ENCODE measurements around the gene SGSM2. TPM values are rescaled to one million over a fixed set of nuclear protein-coding genes. Genes with fewer than 3 reads are reported as not detected.

Gene SGSM2
- polyA plus RNA-seq, 1 donor (not counting 4 experiments of a cell fraction or from before 2014, with no cell fraction given), result 16.4 TPM

- DNase-seq (ENCODE audit: low read depth, low spot score) (no peak), FAIRE-seq (no peak)
- TF ChIP-seq EZH2 (IDR thresholded peaks at IDR 0.05; ENCODE audit: low read length), result no peak
- TF ChIP-seq CTCF (optimal IDR thresholded peaks at IDR 0.05 in 1 of 3, IDR thresholded peaks at IDR 0.05 in 1 of 3, conservative IDR thresholded peaks at IDR 0.05 in 1 of 3; ENCODE audit: extremely low read depth in 1 of 3, insufficient read depth in 2 of 3, low read length in 3 of 3), result no peak
- Histone ChIP-seq H3K9me1 (ENCODE audit: control insufficient read depth, extremely low read depth, insufficient read depth, low read length) (no peaks in the 10 kb centered on the region), H3K27ac (ENCODE audit: control insufficient read depth, insufficient read depth, low read length) (peak overlapping the region; percentile 96), H3K9ac (ENCODE audit: control insufficient read depth, extremely low read depth, insufficient read depth, low read length) (peak overlapping the region; percentile 96), H3K4me3 (ENCODE audit: control insufficient read depth in 2 of 3, extremely low read depth in 1 of 3, insufficient read depth in 2 of 3, low read depth in 1 of 3, low read length in 3 of 3) (peak overlapping the region; percentile 39 to 77 (median 68)), H3K27me3 (ENCODE audit: control insufficient read depth, extremely low read depth, insufficient read depth, low read length) (no peaks in the 10 kb centered on the region), H3K36me3 (ENCODE audit: control insufficient read depth in 2 of 2, extremely low read depth in 1 of 2, insufficient read depth in 2 of 2, low read length in 2 of 2) (peaks cover 8% of the 10 kb centered on the region in 2 experiments), H3K4me1 (ENCODE audit: control insufficient read depth, extremely low read depth, insufficient read depth, low read length) (peaks cover 34% of the 10 kb centered on the region), H3K9me3 (ENCODE audit: control insufficient read depth, low read depth, low read length) (no peaks in the 10 kb centered on the region), H3K79me2 (ENCODE audit: control insufficient read depth, insufficient read depth, low read length) (peaks cover 29% of the 10 kb centered on the region), H4K20me1 (ENCODE audit: control insufficient read depth, extremely low read depth, insufficient read depth, low read length) (no peaks in the 10 kb centered on the region), H3K4me2 (ENCODE audit: control insufficient read depth, extremely low read depth, insufficient read depth, low read depth, low read length) (peak overlapping the region; percentile 88), H2AFZ (ENCODE audit: control insufficient read depth, low read length) (peak overlapping the region; percentile 26)
- dilution Hi-C loops (cut with MboI; ENCODE audit: extremely low pct_ligation_motif_present, low sequenced_read_pairs), result no loop called here
Observed at GRCh38 chr17:2393174-2393953, 56.1 kb downstream of the SGSM2 start.

GRCh38 chr17:2393954-2394749 is 56.9 kb downstream of the SGSM2 start:
- TF ChIP-seq EZH2 (IDR thresholded peaks at IDR 0.05; ENCODE audit: low read length) (no peak), CTCF (optimal IDR thresholded peaks at IDR 0.05 in 1 of 3, IDR thresholded peaks at IDR 0.05 in 1 of 3, conservative IDR thresholded peaks at IDR 0.05 in 1 of 3; ENCODE audit: extremely low read depth in 1 of 3, insufficient read depth in 2 of 3, low read length in 3 of 3) (no peak)
- Histone ChIP-seq H3K4me1 (ENCODE audit: control insufficient read depth, extremely low read depth, insufficient read depth, low read length) (peaks cover 38% of the 10 kb centered on the region), H3K9me1 (ENCODE audit: control insufficient read depth, extremely low read depth, insufficient read depth, low read length) (no peaks in the 10 kb centered on the region), H3K27me3 (ENCODE audit: control insufficient read depth, extremely low read depth, insufficient read depth, low read length) (no peaks in the 10 kb centered on the region), H3K9ac (ENCODE audit: control insufficient read depth, extremely low read depth, insufficient read depth, low read length) (peak overlapping the region; percentile 50), H3K36me3 (ENCODE audit: control insufficient read depth in 2 of 2, extremely low read depth in 1 of 2, insufficient read depth in 2 of 2, low read length in 2 of 2) (peaks cover 8% of the 10 kb centered on the region in 2 experiments), H3K79me2 (ENCODE audit: control insufficient read depth, insufficient read depth, low read length) (peaks cover 33% of the 10 kb centered on the region), H3K4me3 (ENCODE audit: control insufficient read depth in 2 of 3, extremely low read depth in 1 of 3, insufficient read depth in 2 of 3, low read depth in 1 of 3, low read length in 3 of 3) (peak overlapping the region in 1 of 3 experiments; percentile 27), H3K4me2 (ENCODE audit: control insufficient read depth, extremely low read depth, insufficient read depth, low read depth, low read length) (peak overlapping the region; percentile 18), H3K9me3 (ENCODE audit: control insufficient read depth, low read depth, low read length) (no peaks in the 10 kb centered on the region), H3K27ac (ENCODE audit: control insufficient read depth, insufficient read depth, low read length) (peak overlapping the region; percentile 17), H2AFZ (ENCODE audit: control insufficient read depth, low read length) (no peak overlapping the region), H4K20me1 (ENCODE audit: control insufficient read depth, extremely low read depth, insufficient read depth, low read length) (no peaks in the 10 kb centered on the region)
- DNase-seq (ENCODE audit: low read depth, low spot score) (no peak), FAIRE-seq (no peak)
- dilution Hi-C loops (cut with MboI; ENCODE audit: extremely low pct_ligation_motif_present, low sequenced_read_pairs), result no loop called here

All from keratinocyte (primary cell).